Measurements from ENCODE around the gene FLOT2.
A peak's percentile ranks its signal among the peaks of the same experiment; 100 is the strongest.
"Not testable (repeated sequence)": the region's sequence is repeated elsewhere in the genome, so short reads cannot be mapped to it uniquely, and the experiment has no call there.

FLOT2 gene

DNA sequence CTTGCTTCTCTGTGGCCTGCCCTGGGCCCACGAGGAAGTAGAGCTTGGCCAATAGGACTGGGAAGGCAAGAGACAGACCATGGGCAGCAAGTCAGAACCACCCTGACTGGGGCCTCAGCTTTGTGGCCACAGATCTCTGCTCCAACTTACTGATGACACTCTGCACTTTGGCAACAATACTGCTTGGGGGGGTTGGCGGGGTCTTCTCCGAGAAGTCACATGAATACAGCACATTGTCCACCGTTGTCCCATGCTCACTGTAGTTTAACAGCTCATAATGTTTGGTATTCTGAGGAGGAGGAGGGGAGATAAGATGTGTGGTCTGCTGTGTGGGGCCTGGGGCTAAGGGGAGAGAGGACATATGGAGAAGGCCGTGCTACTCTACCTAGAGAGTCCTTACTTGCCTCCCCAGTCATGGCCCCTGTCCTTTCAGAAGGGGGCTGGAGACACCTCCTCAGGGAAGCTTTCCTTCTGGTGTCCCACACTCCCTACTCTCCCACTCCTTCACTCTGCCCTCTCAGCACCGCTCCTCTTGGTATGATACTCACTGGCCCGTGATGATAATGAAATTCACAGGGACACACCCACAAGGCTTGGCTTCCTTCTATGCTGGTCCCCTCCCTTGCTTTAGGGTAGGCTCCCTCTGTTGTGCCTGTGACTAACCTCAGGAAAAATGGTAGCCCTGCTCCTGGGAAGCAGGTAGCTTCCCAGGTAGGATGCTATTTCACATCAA is 9.3 kb upstream of the FLOT2 start:
- H3K9me3 Mint-ChIP-seq, result no peaks in the 10 kb centered on the region
- peaks cover 76% of the 10 kb centered on the region for H3K36me3 Mint-ChIP-seq (ENCODE audit: low read depth)
- no peak for DNase-seq
- H3K4me3 Mint-ChIP-seq, result no peak overlapping the region
- no peaks in the 10 kb centered on the region for H3K27me3 Mint-ChIP-seq
- H3K4me1 Mint-ChIP-seq (ENCODE audit: low read depth), result peaks cover 10% of the 10 kb centered on the region
- peak overlapping the region; percentile 78 for H3K27ac Mint-ChIP-seq

DNA sequence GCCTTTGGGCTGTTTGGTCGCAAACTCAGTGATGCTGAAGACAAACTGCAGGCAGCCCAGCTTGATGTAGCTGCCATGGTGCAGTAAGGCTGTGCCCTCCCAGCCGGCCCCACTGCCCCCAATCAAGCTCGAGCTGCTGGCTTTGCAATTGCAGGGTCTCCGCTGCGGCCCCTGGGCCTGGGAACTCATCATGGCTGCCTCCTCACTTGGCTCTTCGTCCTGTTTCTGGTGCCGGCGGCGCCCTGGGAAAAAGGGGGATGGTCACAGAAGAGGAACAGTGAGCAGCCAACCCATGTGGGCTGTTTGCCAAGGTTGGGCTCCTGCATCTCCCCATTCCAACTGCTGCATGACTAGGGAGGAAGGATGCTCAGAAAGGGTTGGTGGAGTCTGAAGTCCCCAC is 8.7 kb upstream of the FLOT2 start:
- H3K9me3 Mint-ChIP-seq, result no peaks in the 10 kb centered on the region
- peak overlapping the region; percentile 78 for H3K27ac Mint-ChIP-seq
- DNase-seq, result no peak
- peaks cover 16% of the 10 kb centered on the region for H3K4me1 Mint-ChIP-seq (ENCODE audit: low read depth)
- peaks cover 74% of the 10 kb centered on the region for H3K36me3 Mint-ChIP-seq (ENCODE audit: low read depth)
- no peak overlapping the region for H3K4me3 Mint-ChIP-seq
- no peaks in the 10 kb centered on the region for H3K27me3 Mint-ChIP-seq

GRCh38 chr17:28904800-28905199 is 7.3 kb upstream of the FLOT2 start:
- Mint-ChIP-seq H3K27me3 (no peaks in the 10 kb centered on the region), H3K36me3 (ENCODE audit: low read depth) (peaks cover 69% of the 10 kb centered on the region), H3K27ac (peak overlapping the region; percentile 1), H3K9me3 (no peaks in the 10 kb centered on the region), H3K4me3 (no peak overlapping the region), H3K4me1 (ENCODE audit: low read depth) (peaks cover 26% of the 10 kb centered on the region)
- DNase-seq, result no peak

DNA sequence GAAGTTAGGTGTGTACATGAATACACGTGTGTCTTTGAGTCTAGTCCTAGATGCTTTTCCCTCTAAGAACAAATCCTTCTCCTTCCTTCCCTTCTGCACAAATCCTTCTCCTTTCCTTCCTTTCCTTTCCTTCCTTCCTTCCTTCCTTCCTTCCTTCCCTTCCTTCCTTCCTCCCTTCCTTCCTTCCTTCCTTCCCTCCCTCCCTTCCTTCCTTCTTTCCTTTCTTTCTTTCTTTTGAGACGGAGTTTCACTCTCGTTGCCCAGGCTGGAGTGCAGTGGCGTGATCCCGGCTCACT is 6.0 kb upstream of the FLOT2 start:
- Mint-ChIP-seq H3K36me3 (ENCODE audit: low read depth) (peaks cover 69% of the 10 kb centered on the region), H3K27ac (peak overlapping the region; percentile 22), H3K4me1 (ENCODE audit: low read depth) (peaks cover 37% of the 10 kb centered on the region), H3K4me3 (peak overlapping the region; percentile 39)
- DNase-seq, H3K9me3 Mint-ChIP-seq, H3K27me3 Mint-ChIP-seq: not testable (repeated sequence)

DNA sequence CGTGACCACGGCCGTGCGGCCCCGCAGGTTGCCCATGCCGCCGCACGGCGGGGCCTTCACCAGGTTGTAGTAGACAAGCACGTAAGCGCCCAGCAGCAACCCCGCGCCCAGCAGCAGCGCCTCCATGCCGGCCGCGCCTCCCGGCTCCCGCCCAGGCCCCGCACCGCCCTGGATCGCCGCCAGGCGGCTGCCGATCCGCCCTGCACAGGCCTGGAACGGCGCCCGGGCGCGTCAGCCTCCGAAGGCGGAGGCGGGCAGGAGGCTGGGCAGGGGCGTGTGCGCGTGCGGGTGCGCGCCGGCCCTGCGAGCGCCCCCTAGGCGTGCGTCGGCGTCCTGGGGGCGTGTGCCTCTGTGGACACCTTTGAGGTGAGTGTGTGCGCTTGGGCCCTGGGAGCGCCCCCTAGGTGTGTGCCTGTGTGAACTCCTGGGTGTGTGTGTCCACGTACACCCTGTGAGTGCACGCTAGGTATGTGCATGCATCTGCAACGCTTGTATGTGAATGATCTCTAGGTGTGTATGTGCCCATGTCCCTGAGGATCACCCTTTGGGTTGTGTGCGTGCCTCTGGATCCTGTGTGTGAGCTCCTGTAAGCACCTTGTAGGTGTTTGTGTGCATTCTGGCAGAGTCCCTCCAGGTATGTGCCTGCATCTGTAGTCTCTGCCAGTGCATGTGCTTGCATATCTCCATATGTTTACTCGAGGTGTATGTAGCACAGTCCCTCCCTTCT is 5.4 kb upstream of the FLOT2 start, which contains the start of gene DHRS13:
DHRS13 (minus strand) TSS at position 261 of the 727 bp plus-strand sequence; CDS start at position 126, 135 bp downstream.
- DNase-seq, result peak; percentile 95
- H3K4me1 Mint-ChIP-seq (ENCODE audit: low read depth), result peaks cover 41% of the 10 kb centered on the region
- peaks cover 69% of the 10 kb centered on the region for H3K36me3 Mint-ChIP-seq (ENCODE audit: low read depth)
- peak within 1 kb of the TSS; percentile 91 for H3K27ac Mint-ChIP-seq
- peak within 1 kb of the TSS; percentile 87 for H3K4me3 Mint-ChIP-seq
- H3K27me3 Mint-ChIP-seq, result no peaks in the 10 kb centered on the region
- no peaks in the 10 kb centered on the region for H3K9me3 Mint-ChIP-seq

GRCh38 chr17:28901866-28902818 is 4.6 kb upstream of the FLOT2 start:
- H3K27me3 Mint-ChIP-seq, result no peaks in the 10 kb centered on the region
- H3K36me3 Mint-ChIP-seq (ENCODE audit: low read depth), result peaks cover 65% of the 10 kb centered on the region
- H3K9me3 Mint-ChIP-seq, result no peaks in the 10 kb centered on the region
- H3K4me3 Mint-ChIP-seq, result peak overlapping the region; percentile 87
- H3K4me1 Mint-ChIP-seq (ENCODE audit: low read depth), result peaks cover 45% of the 10 kb centered on the region
- peak overlapping the region; percentile 91 for H3K27ac Mint-ChIP-seq
- DNase-seq, result no peak

- Mint-ChIP-seq H3K27ac (peak overlapping the region; percentile 91), H3K36me3 (ENCODE audit: low read depth) (peaks cover 65% of the 10 kb centered on the region), H3K4me3 (peak overlapping the region; percentile 87)
Measured at GRCh38 chr17:28900986-28901726, 3.6 kb upstream of the FLOT2 start.

GRCh38 chr17:28899212-28899815 is 1.8 kb upstream of the FLOT2 start:
- peak overlapping the region; percentile 1 for H3K4me3 Mint-ChIP-seq
- H3K9me3 Mint-ChIP-seq, result no peaks in the 10 kb centered on the region
- peak overlapping the region; percentile 66 for H3K27ac Mint-ChIP-seq
- H3K4me1 Mint-ChIP-seq (ENCODE audit: low read depth), result peaks cover 62% of the 10 kb centered on the region
- H3K27me3 Mint-ChIP-seq, result no peaks in the 10 kb centered on the region
- peaks cover 58% of the 10 kb centered on the region for H3K36me3 Mint-ChIP-seq (ENCODE audit: low read depth)
- no peak for DNase-seq

More at GRCh38 chr17:28900986-28901726, 3.6 kb upstream of the FLOT2 start:
- no peaks in the 10 kb centered on the region for H3K27me3 Mint-ChIP-seq
- H3K4me1 Mint-ChIP-seq (ENCODE audit: low read depth), result peaks cover 53% of the 10 kb centered on the region
- no peak for DNase-seq
- no peaks in the 10 kb centered on the region for H3K9me3 Mint-ChIP-seq

GRCh38 chr17:28898527-28898955 is 1.0 kb upstream of the FLOT2 start:
- H3K9me3 Mint-ChIP-seq, result no peaks in the 10 kb centered on the region
- DNase-seq, result no peak
- H3K27ac Mint-ChIP-seq, result peak overlapping the region; percentile 96
- H3K4me1 Mint-ChIP-seq (ENCODE audit: low read depth), result peaks cover 70% of the 10 kb centered on the region
- no peaks in the 10 kb centered on the region for H3K27me3 Mint-ChIP-seq
- peak overlapping the region; percentile 95 for H3K4me3 Mint-ChIP-seq
- peaks cover 59% of the 10 kb centered on the region for H3K36me3 Mint-ChIP-seq (ENCODE audit: low read depth)

GRCh38 chr17:28897769-28898526 is 415 bp upstream of the FLOT2 start:
- peaks cover 71% of the 10 kb centered on the region for H3K4me1 Mint-ChIP-seq (ENCODE audit: low read depth)
- no peaks in the 10 kb centered on the region for H3K9me3 Mint-ChIP-seq
- peak overlapping the region; percentile 95 for H3K4me3 Mint-ChIP-seq
- no peaks in the 10 kb centered on the region for H3K27me3 Mint-ChIP-seq
- H3K27ac Mint-ChIP-seq, result peak overlapping the region; percentile 96
- DNase-seq, result no peak
- peaks cover 64% of the 10 kb centered on the region for H3K36me3 Mint-ChIP-seq (ENCODE audit: low read depth)

DNA sequence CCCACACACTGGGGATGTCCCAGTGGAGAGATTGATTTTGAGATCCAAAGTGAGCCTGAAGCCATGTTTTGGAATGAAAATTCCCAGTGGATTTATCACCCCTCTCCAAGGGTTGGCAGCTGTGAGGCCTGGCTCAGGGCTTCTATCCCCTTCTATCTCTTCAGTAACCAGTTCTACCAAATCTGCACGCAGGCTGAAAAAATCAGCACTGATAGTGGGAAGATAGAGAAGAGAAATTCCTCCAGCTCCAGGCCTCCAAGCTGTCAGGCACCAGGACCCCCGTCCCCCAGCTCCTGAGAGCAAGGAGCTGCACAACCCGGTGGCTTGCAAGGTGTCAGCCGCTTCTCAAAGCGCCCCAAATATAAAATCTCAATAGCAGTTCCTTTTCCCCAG is 1.0 kb downstream of the FLOT2 start:
- H3K9me3 Mint-ChIP-seq, result no peaks in the 10 kb centered on the region
- peaks cover 65% of the 10 kb centered on the region for H3K36me3 Mint-ChIP-seq (ENCODE audit: low read depth)
- H3K4me1 Mint-ChIP-seq (ENCODE audit: low read depth), result peaks cover 76% of the 10 kb centered on the region

GRCh38 chr17:28895794-28896447 is 1.6 kb downstream of the FLOT2 start:
- Mint-ChIP-seq H3K4me1 (ENCODE audit: low read depth) (peaks cover 78% of the 10 kb centered on the region), H3K27ac (peak overlapping the region; percentile 96), H3K27me3 (no peaks in the 10 kb centered on the region), H3K9me3 (no peaks in the 10 kb centered on the region), H3K36me3 (ENCODE audit: low read depth) (peaks cover 70% of the 10 kb centered on the region), H3K4me3 (peak overlapping the region; percentile 95)
- no peak for DNase-seq

More for the DNA sequence above, 1.0 kb downstream of the FLOT2 start:
- Mint-ChIP-seq H3K4me3 (peak overlapping the region; percentile 95), H3K27me3 (no peaks in the 10 kb centered on the region), H3K27ac (peak overlapping the region; percentile 96)
- DNase-seq, result no peak
